Liver (tissue), 9 donors: Measurements from ENCODE around the gene ATP2C2. TPM values are rescaled to one million over a fixed set of nuclear protein-coding genes. Genes with fewer than 3 reads are reported as not detected.

Experiments used
- DNase-seq: peaks from one replicate; pipeline ENCODE4 v3.0.0-alpha.2; 2017; ENCODE audit warnings: low spot score
- H3K27ac ChIP-seq, 2 donors: one replicate each; pipeline ENCODE4 v1.7.0; 2013; ENCODE audit warnings: inconsistent platforms in 2 of 2, low read length in 2 of 2, control low read depth in 1 of 2, low read depth in 1 of 2, mild to moderate bottlenecking in 1 of 2
- H3K27me3 ChIP-seq, 4 donors: one replicate each; pipeline versions ENCODE4 v1.6.1 to v1.7.0; 2013; ENCODE audit warnings: low read length in 3 of 4, inconsistent platforms in 1 of 4, mild to moderate bottlenecking in 1 of 4, moderate library complexity in 1 of 4; ENCODE audit not compliant: control insufficient read depth in 4 of 4, insufficient read depth in 4 of 4
- H3K36me3 ChIP-seq, 4 donors: one replicate each; pipeline versions ENCODE4 v1.6.1 to v1.7.0; 2013; ENCODE audit warnings: low read length in 3 of 4, mild to moderate bottlenecking in 3 of 4, low read depth in 1 of 4, moderate library complexity in 1 of 4; ENCODE audit not compliant: control insufficient read depth in 4 of 4, insufficient read depth in 3 of 4
- H3K4me1 ChIP-seq, 4 donors: one replicate each; pipeline versions ENCODE4 v1.6.1 to v1.7.0; 2013; ENCODE audit warnings: low read length in 3 of 4, mild to moderate bottlenecking in 3 of 4, moderate library complexity in 1 of 4; ENCODE audit not compliant: control insufficient read depth in 4 of 4, insufficient read depth in 4 of 4
- H3K4me3 ChIP-seq, 3 donors: one replicate each; pipeline versions ENCODE4 v1.6.1 to v1.7.0; 2013; ENCODE audit warnings: low read length in 3 of 3, control low read depth in 1 of 3, low read depth in 1 of 3, mild to moderate bottlenecking in 1 of 3
- H3K9ac ChIP-seq, 2 donors: one replicate each; pipeline ENCODE4 v1.7.0; 2013; ENCODE audit warnings: low read length in 2 of 2, mild to moderate bottlenecking in 2 of 2, moderate library complexity in 2 of 2, control low read depth in 1 of 2, low read depth in 1 of 2
- H3K9me3 ChIP-seq, 4 donors: one replicate each; pipeline versions ENCODE4 v1.6.1 to v1.7.0; 2013; ENCODE audit warnings: low read length in 3 of 4; ENCODE audit not compliant: control insufficient read depth in 4 of 4
- EGR1 ChIP-seq, 2 donors: IDR thresholded peaks; 2 replicates each; pipeline ENCODE4 v1.6.1; 2016 to 2018; ENCODE audit warnings: antibody characterized with exemption in 2 of 2, low read depth in 2 of 2
- FOXA1 ChIP-seq: IDR thresholded peaks from 2 replicates; pipeline ENCODE4 v1.6.1; 2016; ENCODE audit warnings: antibody characterized with exemption
- FOXA2 ChIP-seq: IDR thresholded peaks from 2 replicates; pipeline ENCODE4 v1.6.1; 2016; ENCODE audit warnings: antibody characterized with exemption
- GABPA ChIP-seq, 2 donors: IDR thresholded peaks in 1 of 2; conservative IDR thresholded peaks in 1 of 2; 2 replicates each; pipeline ENCODE4 v1.6.1; 2016; ENCODE audit warnings: antibody characterized with exemption in 2 of 2, mild to moderate bottlenecking in 1 of 2, moderate library complexity in 1 of 2
- HNF4A ChIP-seq, 2 donors: conservative IDR thresholded peaks; 2 replicates each; pipeline ENCODE4 v1.6.1; 2016; ENCODE audit warnings: antibody characterized with exemption in 2 of 2, mild to moderate bottlenecking in 2 of 2
- HNF4G ChIP-seq: IDR thresholded peaks from 2 replicates; pipeline ENCODE4 v1.6.1; 2016; ENCODE audit warnings: antibody characterized with exemption
- JUND ChIP-seq, 2 donors: IDR thresholded peaks; 2 replicates each; pipeline ENCODE4 v1.6.1; 2016; ENCODE audit warnings: antibody characterized with exemption in 2 of 2
- NR2F2 ChIP-seq: IDR thresholded peaks from 2 replicates; pipeline ENCODE4 v1.6.1; 2016; ENCODE audit warnings: antibody characterized with exemption
- RAD21 ChIP-seq, 2 donors: IDR thresholded peaks; 2 replicates each; pipeline ENCODE4 v1.6.1; 2016; ENCODE audit warnings: antibody characterized with exemption in 2 of 2, mild to moderate bottlenecking in 2 of 2
- RXRA ChIP-seq, 2 donors: IDR thresholded peaks; 2 replicates each; pipeline ENCODE4 v1.6.1; 2017 to 2018; ENCODE audit warnings: antibody characterized with exemption in 2 of 2, mild to moderate bottlenecking in 1 of 2
- SP1 ChIP-seq: IDR thresholded peaks from 2 replicates; pipeline ENCODE4 v1.6.1; 2018; ENCODE audit warnings: antibody characterized with exemption, mild to moderate bottlenecking
- TAF1 ChIP-seq: conservative IDR thresholded peaks from 2 replicates; pipeline ENCODE4 v1.6.1; 2016; ENCODE audit warnings: antibody characterized with exemption, mild to moderate bottlenecking
- YY1 ChIP-seq: IDR thresholded peaks from 2 replicates; pipeline ENCODE4 v1.6.1; 2016; ENCODE audit warnings: antibody characterized with exemption, mild to moderate bottlenecking
- whole genome bisulfite sequencing: extraction: QIAGEN DNeasy Blood & Tissue Kit; methylation state at CpG from one replicate; pipeline ENCODE4 v1.1.7; 2013; 5-methylcytosine and 5-hydroxymethylcytosine counted together
- polyA plus RNA-seq, 2 donors: library from polyadenylated mRNA; stranded (reverse) in 1 of 2; unstranded in 1 of 2; fragments of 200-250 nt in 1 of 2; fragments of >200 nt in 1 of 2; fragmentation: Nextera tagmentation in 1 of 2; extraction: Ambion mirVana in 1 of 2; gene quantifications; one replicate each; pipeline versions ENCODE4 v1.2.1 to v1.2.3, GENCODE V29; 2013 to 2015
- total RNA-seq, 2 donors: library from RNA; depleted of rRNA; stranded (reverse); fragments of >200 nt; gene quantifications; one replicate each; pipeline ENCODE4 v1.2.3, GENCODE V29; 2014
- TF ChIP-seq, protein P1 (sequence below): IDR thresholded peaks from 2 replicates; pipeline ENCODE4 v1.6.1; 2016; ENCODE audit warnings: antibody characterized with exemption
- TF ChIP-seq, protein P2 (sequence below): fragments of 150-350 bp; IDR thresholded peaks from 2 replicates; pipeline ENCODE4 v1.5.1; 2017; ENCODE audit warnings: improper control_type of control experiment, low read depth, low read length; ENCODE audit not compliant: missing input control
- TF ChIP-seq, protein P3 (sequence below): IDR thresholded peaks from 2 replicates; pipeline ENCODE4 v1.6.1; 2016; ENCODE audit warnings: antibody characterized with exemption, mild to moderate bottlenecking
- TF ChIP-seq, protein P4 (sequence below): IDR thresholded peaks from 2 replicates; pipeline ENCODE4 v1.6.1; 2016; ENCODE audit warnings: antibody characterized with exemption
- TF ChIP-seq, protein P5 (sequence below): IDR thresholded peaks from 2 replicates; pipeline ENCODE4 v1.6.1; 2016; ENCODE audit warnings: antibody characterized with exemption
- donor health status: healthy.
- donor health status: healthy.
- donor health status: healthy.
- donor health status: healthy.
- donor health status: healthy.

The ATP2C2 gene
- total and polyA plus RNA-seq, 4 donors = 0.05 to 0.33 (median 0.22) TPM

DNA sequence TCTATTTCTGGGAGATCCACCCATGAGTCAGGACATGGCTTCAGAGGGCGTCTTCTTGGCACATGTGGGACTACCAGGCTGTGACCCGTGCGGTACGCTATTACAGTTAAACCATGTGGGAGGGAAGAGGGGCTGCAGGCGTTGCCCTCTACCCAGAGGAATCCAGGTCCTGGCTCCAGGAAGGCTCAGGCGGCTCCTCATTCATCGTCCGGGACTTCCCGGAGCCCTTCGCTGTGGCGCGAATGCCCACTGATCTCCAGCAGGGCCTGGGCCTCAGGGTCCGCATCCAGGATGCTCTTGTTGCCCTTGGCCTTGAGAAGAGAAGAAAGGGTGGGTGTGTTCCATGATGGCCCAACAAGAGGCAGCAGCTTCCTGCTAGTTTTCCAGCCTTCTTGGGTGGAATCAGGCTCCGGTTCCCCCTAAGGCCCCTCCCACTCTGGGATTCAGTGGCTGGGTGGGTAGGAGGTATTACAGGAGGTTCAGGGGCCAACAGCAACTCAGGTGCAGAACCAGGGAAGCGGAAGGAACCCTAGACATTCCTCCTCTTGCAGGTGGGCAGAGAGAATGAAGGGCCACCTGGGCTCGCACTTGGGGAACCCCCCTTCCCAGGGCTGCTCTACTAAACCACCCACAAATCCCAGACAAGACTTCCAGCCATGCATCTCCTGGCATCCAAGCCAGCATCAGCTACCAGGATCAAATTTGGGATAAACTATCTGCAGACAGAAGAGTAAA is 111.5 kb downstream of the ATP2C2 start:
- Histone ChIP-seq H3K36me3 (no peaks in the 10 kb centered on the region), H3K9ac (no peak overlapping the region), H3K4me3 (no peak overlapping the region), H3K27me3 (no peaks in the 10 kb centered on the region), H3K4me1 (no peaks in the 10 kb centered on the region), H3K9me3 (no peaks in the 10 kb centered on the region), H3K27ac (no peak overlapping the region)
- DNase-seq = no peak
- TF ChIP-seq, protein P1, sequence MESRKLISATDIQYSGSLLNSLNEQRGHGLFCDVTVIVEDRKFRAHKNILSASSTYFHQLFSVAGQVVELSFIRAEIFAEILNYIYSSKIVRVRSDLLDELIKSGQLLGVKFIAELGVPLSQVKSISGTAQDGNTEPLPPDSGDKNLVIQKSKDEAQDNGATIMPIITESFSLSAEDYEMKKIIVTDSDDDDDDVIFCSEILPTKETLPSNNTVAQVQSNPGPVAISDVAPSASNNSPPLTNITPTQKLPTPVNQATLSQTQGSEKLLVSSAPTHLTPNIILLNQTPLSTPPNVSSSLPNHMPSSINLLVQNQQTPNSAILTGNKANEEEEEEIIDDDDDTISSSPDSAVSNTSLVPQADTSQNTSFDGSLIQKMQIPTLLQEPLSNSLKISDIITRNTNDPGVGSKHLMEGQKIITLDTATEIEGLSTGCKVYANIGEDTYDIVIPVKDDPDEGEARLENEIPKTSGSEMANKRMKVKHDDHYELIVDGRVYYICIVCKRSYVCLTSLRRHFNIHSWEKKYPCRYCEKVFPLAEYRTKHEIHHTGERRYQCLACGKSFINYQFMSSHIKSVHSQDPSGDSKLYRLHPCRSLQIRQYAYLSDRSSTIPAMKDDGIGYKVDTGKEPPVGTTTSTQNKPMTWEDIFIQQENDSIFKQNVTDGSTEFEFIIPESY = no peak
- TF ChIP-seq FOXA1 = no peak
- no peak for TF ChIP-seq JUND (IDR thresholded peaks at IDR 0.05)
- no peak for TF ChIP-seq EGR1 (IDR thresholded peaks at IDR 0.05; ENCODE audit: low read depth in 2 of 2)
- TF ChIP-seq, protein P2, sequence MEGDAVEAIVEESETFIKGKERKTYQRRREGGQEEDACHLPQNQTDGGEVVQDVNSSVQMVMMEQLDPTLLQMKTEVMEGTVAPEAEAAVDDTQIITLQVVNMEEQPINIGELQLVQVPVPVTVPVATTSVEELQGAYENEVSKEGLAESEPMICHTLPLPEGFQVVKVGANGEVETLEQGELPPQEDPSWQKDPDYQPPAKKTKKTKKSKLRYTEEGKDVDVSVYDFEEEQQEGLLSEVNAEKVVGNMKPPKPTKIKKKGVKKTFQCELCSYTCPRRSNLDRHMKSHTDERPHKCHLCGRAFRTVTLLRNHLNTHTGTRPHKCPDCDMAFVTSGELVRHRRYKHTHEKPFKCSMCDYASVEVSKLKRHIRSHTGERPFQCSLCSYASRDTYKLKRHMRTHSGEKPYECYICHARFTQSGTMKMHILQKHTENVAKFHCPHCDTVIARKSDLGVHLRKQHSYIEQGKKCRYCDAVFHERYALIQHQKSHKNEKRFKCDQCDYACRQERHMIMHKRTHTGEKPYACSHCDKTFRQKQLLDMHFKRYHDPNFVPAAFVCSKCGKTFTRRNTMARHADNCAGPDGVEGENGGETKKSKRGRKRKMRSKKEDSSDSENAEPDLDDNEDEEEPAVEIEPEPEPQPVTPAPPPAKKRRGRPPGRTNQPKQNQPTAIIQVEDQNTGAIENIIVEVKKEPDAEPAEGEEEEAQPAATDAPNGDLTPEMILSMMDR = no peak
- TF ChIP-seq RAD21 (IDR thresholded peaks at IDR 0.05) = no peak
- TF ChIP-seq HNF4G = no peak
- TF ChIP-seq, protein P3, sequence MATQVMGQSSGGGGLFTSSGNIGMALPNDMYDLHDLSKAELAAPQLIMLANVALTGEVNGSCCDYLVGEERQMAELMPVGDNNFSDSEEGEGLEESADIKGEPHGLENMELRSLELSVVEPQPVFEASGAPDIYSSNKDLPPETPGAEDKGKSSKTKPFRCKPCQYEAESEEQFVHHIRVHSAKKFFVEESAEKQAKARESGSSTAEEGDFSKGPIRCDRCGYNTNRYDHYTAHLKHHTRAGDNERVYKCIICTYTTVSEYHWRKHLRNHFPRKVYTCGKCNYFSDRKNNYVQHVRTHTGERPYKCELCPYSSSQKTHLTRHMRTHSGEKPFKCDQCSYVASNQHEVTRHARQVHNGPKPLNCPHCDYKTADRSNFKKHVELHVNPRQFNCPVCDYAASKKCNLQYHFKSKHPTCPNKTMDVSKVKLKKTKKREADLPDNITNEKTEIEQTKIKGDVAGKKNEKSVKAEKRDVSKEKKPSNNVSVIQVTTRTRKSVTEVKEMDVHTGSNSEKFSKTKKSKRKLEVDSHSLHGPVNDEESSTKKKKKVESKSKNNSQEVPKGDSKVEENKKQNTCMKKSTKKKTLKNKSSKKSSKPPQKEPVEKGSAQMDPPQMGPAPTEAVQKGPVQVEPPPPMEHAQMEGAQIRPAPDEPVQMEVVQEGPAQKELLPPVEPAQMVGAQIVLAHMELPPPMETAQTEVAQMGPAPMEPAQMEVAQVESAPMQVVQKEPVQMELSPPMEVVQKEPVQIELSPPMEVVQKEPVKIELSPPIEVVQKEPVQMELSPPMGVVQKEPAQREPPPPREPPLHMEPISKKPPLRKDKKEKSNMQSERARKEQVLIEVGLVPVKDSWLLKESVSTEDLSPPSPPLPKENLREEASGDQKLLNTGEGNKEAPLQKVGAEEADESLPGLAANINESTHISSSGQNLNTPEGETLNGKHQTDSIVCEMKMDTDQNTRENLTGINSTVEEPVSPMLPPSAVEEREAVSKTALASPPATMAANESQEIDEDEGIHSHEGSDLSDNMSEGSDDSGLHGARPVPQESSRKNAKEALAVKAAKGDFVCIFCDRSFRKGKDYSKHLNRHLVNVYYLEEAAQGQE = no peak
- TF ChIP-seq, protein P4, sequence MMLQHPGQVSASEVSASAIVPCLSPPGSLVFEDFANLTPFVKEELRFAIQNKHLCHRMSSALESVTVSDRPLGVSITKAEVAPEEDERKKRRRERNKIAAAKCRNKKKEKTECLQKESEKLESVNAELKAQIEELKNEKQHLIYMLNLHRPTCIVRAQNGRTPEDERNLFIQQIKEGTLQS = no peak
- no peak for TF ChIP-seq GABPA (IDR thresholded peaks at IDR 0.05 in 1 of 2, conservative IDR thresholded peaks at IDR 0.05 in 1 of 2)
- no peak for TF ChIP-seq SP1
- no peak for TF ChIP-seq YY1
- no peak for TF ChIP-seq NR2F2
- no peak for TF ChIP-seq TAF1
- TF ChIP-seq, protein P5, sequence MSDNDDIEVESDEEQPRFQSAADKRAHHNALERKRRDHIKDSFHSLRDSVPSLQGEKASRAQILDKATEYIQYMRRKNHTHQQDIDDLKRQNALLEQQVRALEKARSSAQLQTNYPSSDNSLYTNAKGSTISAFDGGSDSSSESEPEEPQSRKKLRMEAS = no peak
- no peak for TF ChIP-seq FOXA2
- no peak for TF ChIP-seq RXRA (IDR thresholded peaks at IDR 0.05)
- no peak for TF ChIP-seq HNF4A (conservative IDR thresholded peaks at IDR 0.05)
- WGBS = 95% methylated on average over 16 of the region's 16 CpGs
